Thyroid gland (tissue), 4 donors: ENCODE data around the gene ACY1.

ENCODE experiments used
- CTCF ChIP-seq, 6 experiments: fragments of 200-600 bp in 3 of 6; fragments of 450-650 bp in 3 of 6; sonication (generic) in 3 of 6; IDR thresholded peaks; one replicate each; pipeline ENCODE4 v1.5.1; 2016 to 2019; ENCODE audit warnings: antibody characterized with exemption in 6 of 6, mild to moderate bottlenecking in 2 of 6, inconsistent platforms in 1 of 6, moderate library complexity in 1 of 6
- POLR2A ChIP-seq, 2 donors: fragments of 450-650 bp; IDR thresholded peaks; one replicate each; pipeline ENCODE4 v1.6.1; 2017; ENCODE audit warnings: antibody characterized with exemption in 2 of 2, mild to moderate bottlenecking in 2 of 2, moderate library complexity in 1 of 2

- TF ChIP-seq CTCF (IDR thresholded peaks at IDR 0.05): no peak
- no peak for TF ChIP-seq POLR2A (IDR thresholded peaks at IDR 0.05)
These were observed 39.6 kb upstream of the ACY1 start for GRCh38 chr3:51943451-51944391.
